NCI-H2227 (cell line): ENCODE results near the gene POC5.
"Not testable (repeated sequence)": the region's sequence is repeated elsewhere in the genome, so short reads cannot be mapped to it uniquely, and the experiment has no call there.

Source experiments
- DNase-seq: peaks from one replicate; lab custom pipeline; 2025; ENCODE audit not compliant: unreplicated experiment; lab: John Stamatoyannopoulos, UW

Gene POC5, protein sequence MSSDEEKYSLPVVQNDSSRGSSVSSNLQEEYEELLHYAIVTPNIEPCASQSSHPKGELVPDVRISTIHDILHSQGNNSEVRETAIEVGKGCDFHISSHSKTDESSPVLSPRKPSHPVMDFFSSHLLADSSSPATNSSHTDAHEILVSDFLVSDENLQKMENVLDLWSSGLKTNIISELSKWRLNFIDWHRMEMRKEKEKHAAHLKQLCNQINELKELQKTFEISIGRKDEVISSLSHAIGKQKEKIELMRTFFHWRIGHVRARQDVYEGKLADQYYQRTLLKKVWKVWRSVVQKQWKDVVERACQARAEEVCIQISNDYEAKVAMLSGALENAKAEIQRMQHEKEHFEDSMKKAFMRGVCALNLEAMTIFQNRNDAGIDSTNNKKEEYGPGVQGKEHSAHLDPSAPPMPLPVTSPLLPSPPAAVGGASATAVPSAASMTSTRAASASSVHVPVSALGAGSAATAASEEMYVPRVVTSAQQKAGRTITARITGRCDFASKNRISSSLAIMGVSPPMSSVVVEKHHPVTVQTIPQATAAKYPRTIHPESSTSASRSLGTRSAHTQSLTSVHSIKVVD

DNA sequence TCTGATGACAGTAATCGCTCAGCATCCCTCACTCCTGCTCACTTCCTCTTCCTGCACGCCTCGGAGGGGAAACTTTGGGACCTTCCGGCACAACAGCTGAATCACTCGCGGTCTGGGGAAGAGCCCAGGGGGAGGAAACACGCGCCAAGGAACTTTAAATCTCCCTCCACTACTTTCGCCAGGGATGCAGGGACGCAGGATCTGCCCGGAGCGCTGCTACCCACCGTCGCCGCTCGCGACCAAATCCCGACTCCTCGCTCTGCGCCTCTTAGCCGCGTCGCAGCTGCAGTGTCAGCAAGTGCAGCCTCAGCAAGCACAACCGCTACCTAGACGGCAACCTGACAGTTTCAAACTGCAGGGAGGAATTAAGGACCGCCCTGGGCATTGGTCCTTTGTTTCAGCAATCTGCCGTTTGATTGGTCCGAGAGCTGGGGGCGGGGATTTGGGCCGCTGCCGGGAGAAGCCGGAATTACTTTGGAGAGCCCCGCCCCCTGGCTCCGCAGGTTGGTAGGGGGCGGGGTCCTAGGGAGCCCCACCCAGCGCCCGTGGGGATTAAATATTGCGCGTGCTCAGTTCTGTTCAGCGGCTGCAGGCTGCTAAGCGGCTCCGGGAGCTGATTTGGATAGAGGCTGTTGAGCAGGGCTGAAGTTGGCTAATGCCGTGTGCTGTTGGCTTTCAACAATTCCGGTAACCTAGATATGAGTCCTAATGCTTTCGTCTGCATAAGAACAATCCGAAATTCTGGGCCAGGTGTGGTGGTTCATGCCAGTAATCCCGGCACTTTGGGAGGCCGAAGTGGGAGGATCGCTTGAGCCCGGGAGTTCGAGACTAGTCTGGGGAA is at the start of gene POC5:
POC5 (minus strand) TSS at position 356 of the 841 bp plus-strand sequence. CDS start 4,500 bp downstream, outside the sequence.
- peak; percentile 97 for DNase-seq

DNA sequence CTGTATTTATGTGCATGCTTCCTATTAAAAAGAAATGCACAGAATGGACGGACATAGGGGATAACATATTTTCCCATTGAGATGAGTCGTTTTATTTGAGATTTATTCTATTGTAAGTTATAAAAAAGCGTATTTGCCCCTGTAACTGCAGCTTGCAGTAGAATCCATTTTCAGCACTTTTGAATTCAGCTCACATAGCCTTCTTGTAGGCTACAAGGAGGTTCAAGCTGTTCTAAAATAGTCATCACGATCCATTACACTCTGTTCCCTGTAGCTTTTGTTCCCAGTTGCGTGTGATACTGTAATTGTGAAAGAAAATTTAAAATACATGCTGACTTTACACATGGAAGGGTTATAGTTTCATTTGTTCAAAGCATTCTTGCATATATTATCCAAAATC is 40.9 kb upstream of the POC5 start:
- DNase-seq: no peak

DNA sequence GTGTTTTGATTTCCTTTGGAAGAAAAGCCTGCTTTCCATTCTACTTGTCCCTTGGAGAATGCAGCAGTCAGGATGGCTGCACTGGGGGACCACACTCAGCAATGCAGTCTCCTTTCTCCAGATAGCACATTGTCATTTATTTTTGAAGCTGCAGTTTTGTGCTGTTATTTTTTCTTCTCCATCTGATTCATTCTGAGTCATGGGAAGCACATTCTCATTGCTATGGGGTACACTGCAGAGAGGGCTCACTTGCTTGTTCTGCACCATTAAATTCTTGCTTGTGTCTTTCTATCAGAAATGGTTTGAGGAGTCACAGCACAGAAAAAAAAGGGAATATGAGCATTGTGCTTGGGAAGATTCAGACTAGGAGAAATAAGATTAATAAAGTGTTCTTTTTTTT is 39.7 kb upstream of the POC5 start:
- DNase-seq: no peak

DNA sequence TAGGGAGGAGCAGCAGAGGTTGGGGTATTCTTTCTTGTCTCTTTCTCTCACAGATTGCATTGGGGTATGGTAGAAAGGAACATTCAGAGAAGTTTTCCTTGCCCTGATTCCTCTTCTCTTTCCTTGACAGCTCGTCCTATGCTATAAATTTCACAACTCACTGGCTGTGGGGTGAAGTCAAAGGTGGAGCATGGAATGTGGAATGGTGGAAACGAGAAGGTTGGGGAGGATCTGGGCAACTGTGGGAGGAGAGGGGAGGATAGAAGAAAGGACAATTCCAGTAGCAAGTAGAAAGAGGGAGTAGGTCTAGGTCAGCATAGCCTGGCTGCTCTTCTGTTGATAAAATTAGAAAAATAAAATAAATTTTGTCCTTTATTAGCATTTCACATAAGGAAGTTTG is 39.0 kb upstream of the POC5 start:
- no peak for DNase-seq

DNA sequence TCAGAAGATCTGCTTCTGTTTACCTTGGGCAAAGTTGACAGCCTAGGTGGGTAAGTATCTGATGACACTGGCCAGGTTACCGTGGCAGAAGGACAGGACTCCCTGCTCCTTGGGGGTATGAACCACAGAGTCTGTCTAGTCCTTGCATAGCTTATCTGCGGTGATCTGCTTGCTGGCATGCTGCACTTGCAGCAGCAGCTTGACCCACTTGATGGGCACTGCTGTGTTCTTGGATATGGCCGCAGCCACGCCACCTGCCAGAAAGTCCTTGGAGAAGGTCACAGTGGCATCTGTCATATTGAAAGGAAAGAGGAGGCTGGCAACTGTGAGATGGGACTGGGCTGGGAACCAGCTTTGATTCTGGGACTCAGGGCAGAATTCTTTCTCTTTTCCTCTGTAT is 35.9 kb upstream of the POC5 start:
- no peak for DNase-seq

DNA sequence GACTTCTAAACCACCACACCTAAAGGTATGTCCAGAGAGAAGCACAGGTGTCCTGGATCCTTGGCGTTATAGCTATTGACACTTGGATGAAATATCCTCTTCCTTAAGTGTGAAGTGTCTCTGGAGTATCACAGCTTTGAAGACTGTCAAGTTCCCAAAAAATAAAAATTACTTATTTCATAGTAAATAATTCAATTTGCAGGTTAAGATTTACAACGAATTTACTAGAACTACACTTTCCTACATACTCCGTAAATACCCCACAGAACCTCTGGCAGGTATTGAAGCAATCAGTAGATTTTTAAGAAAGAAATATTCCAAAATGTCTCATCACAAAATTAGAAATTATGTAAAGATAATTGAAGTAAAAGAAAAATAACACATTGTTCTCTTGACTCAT is 27.1 kb upstream of the POC5 start:
- no peak for DNase-seq

DNA sequence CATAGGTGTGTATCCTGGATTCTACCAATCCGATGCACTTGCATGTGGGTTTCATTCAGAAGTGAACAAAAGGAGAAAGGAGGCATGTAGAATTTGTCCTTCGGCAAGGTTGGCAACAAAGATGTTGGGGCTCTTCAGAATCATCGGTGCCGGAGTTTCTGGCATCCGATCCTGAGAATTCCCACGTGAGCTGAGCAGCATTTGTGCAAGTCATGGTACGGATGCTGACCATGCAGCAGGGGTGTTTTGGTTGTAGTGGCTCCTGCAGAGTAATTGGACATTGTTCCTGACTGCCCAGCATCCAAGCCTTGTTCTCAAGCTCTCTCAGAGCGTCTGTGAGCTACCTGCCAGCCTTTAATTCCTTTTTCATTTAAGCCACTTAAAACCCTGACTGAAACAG is 19.0 kb upstream of the POC5 start:
- peak; percentile 1 for DNase-seq

DNA sequence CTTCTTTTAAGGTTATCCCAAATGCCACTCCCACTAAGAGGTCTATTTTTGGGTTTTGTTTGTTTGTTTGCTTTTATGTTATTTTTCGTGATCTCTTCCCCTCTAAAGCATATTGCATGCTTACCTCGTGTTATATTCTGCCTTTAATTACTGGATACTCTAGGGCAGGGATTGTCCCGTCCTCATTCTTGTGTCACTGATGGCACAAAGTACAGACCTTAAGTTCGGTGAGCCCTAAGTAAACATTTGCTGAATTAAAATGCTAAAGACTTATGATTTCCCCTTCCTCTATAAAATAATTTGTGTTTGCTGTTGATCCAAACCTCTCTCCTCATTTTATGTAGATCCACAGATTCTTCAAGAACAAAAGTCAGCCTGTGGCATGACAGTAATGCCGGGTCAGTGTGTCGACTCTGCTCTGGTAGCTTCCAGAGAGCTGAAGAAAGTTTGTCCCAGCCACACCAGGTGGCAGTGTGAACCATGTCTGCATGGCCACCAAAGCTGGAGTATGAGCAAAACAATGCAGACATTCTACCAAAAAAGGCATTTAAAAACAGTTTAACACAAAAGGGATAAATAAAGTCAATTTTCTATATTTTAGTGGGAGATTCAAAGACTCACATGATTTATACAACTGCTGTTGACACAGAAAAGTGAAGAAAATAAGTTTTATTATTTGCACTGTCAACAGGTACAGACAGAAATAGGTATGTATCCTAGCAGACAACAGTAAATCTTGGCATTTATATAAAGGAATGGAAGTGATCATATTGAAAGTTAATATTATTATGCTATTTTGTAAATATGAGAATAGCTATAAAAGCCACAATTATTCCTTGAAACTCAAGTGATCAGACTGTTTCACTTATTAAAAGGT is 17.9 kb upstream of the POC5 start:
- peak; percentile 4 for DNase-seq

DNA sequence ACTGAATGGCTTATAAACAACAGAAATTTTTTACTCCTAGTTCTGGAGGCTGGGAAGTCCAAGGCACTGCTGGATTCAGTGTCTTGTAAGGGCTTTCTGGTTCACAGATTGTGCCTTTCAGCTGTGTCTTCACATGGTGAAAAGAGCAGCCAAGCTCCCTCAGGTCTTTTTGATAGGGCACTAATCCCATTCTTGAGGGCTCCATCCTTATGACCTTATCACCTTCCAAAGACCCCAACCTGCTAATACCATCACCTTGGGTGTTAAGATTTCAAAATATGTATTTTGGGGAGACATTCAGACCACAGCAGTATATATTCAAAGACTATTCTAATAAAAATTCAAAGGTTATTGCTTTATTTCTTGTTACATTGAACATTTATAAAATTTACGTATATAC is 16.5 kb upstream of the POC5 start:
- DNase-seq: no peak

DNA sequence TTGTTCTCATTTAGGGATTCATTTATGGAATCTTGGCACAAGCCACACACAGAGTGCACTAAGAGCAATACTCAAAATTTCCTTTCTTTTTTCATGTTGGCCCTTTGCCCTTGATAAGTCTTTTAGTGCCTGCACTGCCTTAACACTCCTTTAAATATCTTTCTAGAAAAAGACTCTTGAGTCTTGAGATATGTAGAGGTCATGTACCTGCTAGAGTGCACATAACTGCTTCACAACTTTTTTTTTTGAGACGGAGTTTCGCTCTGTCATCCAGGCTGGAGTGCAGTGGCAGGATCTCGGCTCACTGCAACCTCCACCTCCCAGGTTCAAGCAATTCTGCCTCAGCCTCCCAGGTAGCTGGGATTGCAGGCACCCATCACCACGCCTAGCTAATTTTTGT is 14.3 kb upstream of the POC5 start:
- DNase-seq: not testable (repeated sequence)

DNA sequence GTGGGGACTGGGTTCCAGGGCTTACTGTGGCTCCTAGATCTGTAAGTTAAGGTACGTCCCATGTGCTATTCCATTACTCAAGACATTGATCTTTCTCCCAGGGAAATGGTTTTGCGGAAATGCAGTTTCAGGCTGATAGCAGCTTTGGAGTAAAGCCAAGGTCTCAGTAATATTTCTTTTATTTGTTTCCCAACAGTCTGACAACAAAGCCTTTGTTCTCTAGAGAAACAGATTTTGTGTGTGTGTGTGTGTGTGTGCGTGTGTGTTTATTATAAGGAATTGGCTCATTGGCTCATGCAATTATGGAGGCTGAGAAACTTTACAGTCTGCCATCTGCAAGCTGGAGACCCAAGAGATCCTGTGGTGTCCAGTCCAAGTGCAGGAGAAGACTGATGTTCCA is 12.1 kb upstream of the POC5 start:
- DNase-seq: no peak

DNA sequence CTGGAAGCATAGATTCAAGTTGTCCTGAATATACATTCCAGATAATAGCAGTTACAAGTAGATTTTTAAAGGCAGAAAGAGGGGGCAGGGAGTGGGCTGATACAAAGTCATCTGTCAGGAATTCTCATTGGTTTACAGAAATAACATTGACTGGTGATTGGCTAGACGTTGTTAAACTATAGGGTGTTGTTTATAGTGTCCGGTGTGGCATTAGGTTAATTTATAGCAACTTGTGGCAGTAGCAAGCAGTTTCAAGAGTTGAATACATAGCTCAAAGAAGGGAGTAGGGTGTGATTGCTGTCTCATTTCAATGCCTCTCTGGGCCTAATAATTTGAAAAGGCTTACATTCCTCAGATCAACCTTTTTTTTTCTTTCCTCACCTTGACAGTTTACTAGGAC is 10.7 kb upstream of the POC5 start:
- DNase-seq: no peak

DNA sequence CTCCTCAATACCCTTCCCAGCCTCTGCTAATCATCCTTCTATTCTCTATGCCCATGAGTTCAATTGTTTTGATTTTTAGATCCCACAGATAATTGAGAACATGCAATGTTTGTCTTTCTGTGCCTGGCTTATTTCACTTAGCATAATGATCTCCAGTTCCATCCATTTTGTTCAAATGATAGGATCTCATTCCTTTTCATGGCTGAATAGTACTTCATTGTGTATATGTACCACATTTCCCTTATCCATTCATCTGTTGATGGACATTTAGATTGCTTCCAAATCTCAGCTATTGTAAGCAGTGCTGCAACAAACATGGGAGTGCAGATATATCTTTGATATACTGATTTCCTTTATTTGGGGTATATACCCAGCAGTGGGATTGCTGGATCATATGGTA is 9.0 kb upstream of the POC5 start:
- DNase-seq: not testable (repeated sequence)

DNA sequence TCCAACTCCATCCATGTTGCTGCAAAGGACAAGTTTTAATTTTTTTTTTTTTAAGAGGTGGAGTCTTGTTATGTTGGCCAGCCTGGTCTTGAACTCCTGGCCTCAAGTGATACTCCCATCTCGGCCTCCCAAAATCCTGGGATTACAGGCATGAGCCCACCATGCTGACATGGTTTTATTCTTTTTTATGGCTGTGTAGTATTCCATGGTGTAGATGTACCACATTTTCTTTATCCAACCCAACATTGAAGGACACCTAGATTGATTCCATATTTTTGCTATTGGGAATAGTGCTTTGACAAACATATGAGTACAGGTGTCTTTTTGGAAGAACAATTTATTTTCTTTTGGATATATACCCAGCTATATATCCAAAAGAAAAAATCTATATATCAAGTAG is 6.1 kb upstream of the POC5 start:
- DNase-seq: no peak

DNA sequence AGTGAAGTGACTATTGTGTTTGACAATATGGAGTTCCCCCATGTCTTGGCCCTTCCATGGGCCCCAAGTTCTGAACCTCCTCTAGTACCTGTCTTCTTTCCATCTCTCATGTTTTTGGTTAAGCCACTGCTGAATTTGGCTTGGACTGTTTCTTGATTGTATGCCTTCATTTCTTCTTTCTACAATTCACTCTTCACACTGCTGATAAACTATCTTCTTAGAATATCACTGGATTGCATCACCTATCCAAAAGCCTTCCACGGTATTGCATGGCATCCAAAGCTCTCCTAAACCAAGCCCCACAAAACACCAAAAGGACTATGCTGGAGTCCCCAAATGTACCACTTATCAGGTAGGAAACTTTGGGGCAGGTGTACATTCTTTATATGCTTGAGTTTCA is 4.3 kb upstream of the POC5 start:
- no peak for DNase-seq

DNA sequence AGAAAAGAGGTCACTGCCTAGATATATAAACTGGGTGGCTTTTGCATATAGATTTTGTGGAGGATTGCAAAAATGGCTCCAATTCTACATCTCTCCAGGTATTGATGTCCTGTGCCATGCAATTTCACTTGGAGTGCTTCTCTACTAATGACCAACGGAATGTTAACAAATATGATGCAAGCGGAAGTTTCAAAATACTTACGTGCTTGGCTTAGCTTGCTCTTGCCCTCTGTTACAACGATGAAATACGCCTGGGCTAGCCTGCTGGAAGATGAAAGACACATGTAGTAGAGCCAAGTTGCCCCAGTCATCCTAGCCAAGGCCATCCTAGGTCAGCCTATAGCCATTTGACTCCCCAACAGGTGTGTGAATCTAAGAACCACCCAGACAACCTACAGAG is 3.6 kb upstream of the POC5 start:
- no peak for DNase-seq

DNA sequence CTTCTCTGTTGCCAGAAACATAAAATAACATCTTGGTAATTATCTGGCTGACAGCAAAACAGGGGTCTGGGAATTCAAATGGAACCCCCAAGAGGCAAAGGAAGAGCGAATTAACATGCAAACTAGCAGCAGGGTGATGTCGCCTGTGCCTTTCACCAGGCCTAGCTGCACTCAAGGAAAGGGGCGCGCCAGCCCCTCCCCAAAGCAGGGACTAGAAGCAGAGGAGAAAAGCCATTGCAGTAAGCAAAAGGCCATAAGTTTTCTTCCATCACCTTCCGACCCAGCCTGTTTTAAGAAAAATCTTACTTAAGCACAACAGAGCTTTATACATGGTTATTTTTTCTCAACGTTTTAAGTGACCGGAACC is 539 bp downstream of the POC5 start:
- no peak for DNase-seq

DNA sequence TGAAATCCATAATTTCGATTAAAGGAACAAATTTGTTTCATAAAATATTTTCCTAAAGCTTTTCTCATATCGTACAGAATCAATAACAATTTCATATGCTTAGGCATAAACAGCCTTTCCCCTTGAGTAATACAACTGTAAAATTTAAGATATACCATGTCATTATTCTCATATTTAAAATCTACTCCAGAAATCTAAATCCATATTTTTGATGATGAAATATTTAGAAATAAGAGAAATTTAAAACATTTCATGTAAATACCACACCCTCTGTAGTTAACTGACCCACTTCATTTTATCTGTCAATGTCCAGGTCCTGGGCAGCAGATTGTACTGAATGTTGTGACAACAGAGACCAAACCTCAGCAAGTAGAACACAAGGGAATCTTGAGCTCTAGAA is 5.1 kb downstream of the POC5 start:
- DNase-seq: no peak

DNA sequence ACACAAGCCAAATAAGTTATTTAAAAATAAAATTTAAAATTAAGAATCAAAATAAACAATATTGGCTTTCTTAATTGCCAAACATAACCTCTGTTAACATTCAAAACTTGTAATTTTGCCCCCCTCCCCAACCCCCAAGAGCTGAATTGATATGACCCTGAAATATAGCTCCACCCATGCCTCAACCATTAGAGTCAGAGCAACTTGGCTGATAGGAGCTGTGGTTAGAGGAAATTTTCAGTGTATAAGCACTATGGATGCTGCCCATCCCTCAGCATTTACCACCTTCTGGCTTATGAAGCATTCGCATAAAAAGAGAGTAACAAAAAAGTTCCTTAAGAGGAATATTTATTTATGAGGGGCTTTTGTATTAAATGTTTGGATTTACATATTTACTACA is 6.1 kb downstream of the POC5 start:
- DNase-seq: no peak

DNA sequence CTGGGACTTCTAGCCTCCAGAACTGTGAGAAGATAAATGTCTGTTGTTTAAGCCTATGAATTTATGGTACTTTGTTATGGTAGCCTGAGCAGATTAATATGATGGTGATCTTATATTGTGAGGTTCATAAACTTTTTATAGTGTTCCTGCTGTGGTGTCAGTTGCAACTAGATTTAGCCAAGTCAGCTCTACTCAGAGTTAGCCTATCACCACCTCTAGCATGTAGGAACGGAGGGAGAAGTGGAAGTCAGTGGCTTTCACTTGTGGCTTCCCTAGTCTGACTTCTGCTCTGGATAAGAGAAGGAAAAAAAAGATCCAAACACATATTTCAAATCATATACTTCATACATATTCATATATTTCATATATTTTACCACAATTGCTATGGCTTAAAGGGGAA is 6.6 kb downstream of the POC5 start:
- no peak for DNase-seq

DNA sequence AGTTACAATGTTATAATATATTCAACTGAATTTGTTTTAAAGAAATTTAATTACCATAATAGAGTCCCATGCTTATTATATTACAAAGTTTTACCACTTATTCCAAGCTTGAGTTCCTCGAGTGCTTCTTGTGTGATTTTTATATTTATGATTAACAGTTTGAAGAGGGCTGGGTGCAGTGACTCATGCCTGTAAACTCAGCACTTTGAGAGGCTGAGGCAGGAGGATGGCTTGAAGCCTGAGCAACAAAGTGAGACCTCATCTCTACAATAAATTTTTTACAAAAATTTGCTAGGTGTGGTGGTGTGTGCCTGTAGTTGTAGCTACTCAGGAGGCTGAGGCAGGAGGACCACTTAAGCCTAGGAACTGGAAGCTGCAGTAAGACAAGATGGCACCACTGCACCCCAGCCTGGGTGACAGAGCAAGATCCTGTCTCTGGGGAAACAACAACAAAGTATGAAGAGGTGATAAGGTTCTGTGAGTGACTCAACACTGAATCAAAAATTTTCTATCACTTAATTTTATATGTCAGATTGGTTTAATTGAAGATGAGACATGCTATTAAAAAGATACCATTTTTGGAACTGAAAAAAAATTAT is 9.2 kb downstream of the POC5 start:
- DNase-seq: no peak
